OCI-LY3 (cell line): ENCODE measurements around the gene BAIAP2.

Source experiments
- H2AFZ ChIP-seq: fragments of 200-600, 300-600 bp; shearing (Covaris generic); 2 replicates; pipeline ENCODE4 v1.6.0; 2014; ENCODE audit warnings: antibody characterized with exemption, low read depth, low read length
- H3K27ac ChIP-seq: fragments of 200-600, 300-600 bp; sonication (generic); 2 replicates; pipeline ENCODE4 v1.5.1; 2014; ENCODE audit warnings: mild to moderate bottlenecking, low read length, moderate library complexity, mixed read lengths
- H3K27me3 ChIP-seq: fragments of 200-600, 300-600 bp; sonication (generic); 2 replicates; pipeline ENCODE4 v1.6.1; 2014; ENCODE audit warnings: low read depth, low read length, mixed read lengths
- H3K36me3 ChIP-seq: fragments of 200-600, 300-600 bp; sonication (generic); replicated peaks from 2 replicates; pipeline ENCODE3; 2014; ENCODE audit warnings: low read depth, low read length, mixed read lengths
- H3K4me1 ChIP-seq: fragments of 300-600, 200-600 bp; sonication (generic); 2 replicates; pipeline ENCODE4 v1.6.1; 2014; ENCODE audit warnings: low read length, mixed read lengths
- H3K4me2 ChIP-seq: fragments of 200-600, 300-600 bp; sonication (generic); 2 replicates; pipeline ENCODE4 v1.6.1; 2014; ENCODE audit warnings: low read length, mixed read lengths
- H3K4me3 ChIP-seq: fragments of 300-600, 200-600 bp; sonication (generic); 2 replicates; pipeline ENCODE4 v1.5.1; 2014; ENCODE audit warnings: antibody characterized with exemption, mild to moderate bottlenecking, low read length, moderate library complexity
- H3K79me2 ChIP-seq: fragments of 300-600, 200-600 bp; shearing (Covaris generic); 2 replicates; pipeline ENCODE4 v1.6.1; 2014; ENCODE audit warnings: mild to moderate bottlenecking, low read length, mixed read lengths
- H3K9ac ChIP-seq: fragments of 300-600, 200-600 bp; shearing (Covaris generic); 2 replicates; pipeline ENCODE4 v1.6.0; 2014; ENCODE audit warnings: mild to moderate bottlenecking, low read length, moderate library complexity
- H3K9me3 ChIP-seq: fragments of 200-600, 300-600 bp; shearing (Covaris generic); 2 replicates; pipeline ENCODE4 v1.6.1; 2014; ENCODE audit warnings: low read length, mixed read lengths; ENCODE audit not compliant: insufficient read depth
- H4K20me1 ChIP-seq: fragments of 200-600, 300-600 bp; sonication (generic); 2 replicates; pipeline ENCODE4 v1.6.1; 2016; ENCODE audit warnings: low read length, mixed read lengths; ENCODE audit not compliant: insufficient read depth
- EZH2phosphoT487 ChIP-seq: fragments of 200-600 bp; shearing (Covaris generic); IDR thresholded peaks from 2 replicates; pipeline ENCODE4 v1.6.1; 2018; ENCODE audit warnings: antibody characterized with exemption, mixed run types, low read depth
- TF ChIP-seq, protein P1 (sequence below): fragments of 200-600, 300-600 bp; sonication (generic); IDR thresholded peaks from 2 replicates; pipeline ENCODE4 v1.5.1; 2014; ENCODE audit warnings: antibody characterized with exemption, low read length, low read depth

Gene BAIAP2, protein sequence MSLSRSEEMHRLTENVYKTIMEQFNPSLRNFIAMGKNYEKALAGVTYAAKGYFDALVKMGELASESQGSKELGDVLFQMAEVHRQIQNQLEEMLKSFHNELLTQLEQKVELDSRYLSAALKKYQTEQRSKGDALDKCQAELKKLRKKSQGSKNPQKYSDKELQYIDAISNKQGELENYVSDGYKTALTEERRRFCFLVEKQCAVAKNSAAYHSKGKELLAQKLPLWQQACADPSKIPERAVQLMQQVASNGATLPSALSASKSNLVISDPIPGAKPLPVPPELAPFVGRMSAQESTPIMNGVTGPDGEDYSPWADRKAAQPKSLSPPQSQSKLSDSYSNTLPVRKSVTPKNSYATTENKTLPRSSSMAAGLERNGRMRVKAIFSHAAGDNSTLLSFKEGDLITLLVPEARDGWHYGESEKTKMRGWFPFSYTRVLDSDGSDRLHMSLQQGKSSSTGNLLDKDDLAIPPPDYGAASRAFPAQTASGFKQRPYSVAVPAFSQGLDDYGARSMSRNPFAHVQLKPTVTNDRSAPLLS

DNA sequence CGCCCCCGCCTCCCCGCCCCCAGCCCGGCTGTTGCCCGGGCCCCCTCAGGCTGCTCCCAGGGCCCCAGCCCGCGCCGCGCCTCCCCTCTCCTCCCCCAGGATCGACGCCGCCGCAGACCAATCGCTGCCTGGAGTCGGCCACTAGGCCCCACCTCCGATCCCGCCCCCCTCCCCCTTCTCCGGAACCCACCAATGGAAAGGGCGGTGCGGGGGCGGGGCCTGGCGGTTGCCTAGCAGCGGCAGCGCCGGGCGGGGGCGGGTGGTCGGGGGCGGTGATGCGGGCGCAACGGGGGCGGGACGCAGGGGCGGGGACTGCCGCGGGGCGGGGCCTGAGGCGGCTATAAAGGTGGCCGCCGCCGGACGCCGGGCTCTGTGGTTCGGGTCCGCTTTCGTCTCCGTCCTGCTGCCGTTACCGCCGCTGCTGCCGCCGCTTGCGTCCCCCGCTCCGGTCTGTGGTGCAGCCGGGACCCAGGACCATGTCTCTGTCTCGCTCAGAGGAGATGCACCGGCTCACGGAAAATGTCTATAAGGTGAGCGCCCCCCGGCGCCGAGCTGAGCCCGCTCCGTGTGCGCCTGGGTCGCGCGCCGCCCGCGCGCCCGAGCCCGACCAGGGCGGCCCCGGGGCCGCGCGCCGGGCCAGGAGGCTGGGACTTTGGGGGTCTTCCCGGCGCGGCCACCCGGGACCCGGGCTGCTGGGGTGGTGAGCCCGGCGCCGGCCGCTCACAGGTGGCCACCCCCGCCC, at the start of gene BAIAP2:
Gene BAIAP2 (plus strand): TSS at position 373 of the 742 bp plus-strand sequence. CDS start 104 bp downstream, at position 477.
- H3K79me2 ChIP-seq: no peaks in the 10 kb centered on the region
- H2AFZ ChIP-seq: no peak within 1 kb of the TSS
- H3K27me3 ChIP-seq: peaks cover 14% of the 10 kb centered on the region
- H3K27ac ChIP-seq: no peak within 1 kb of the TSS
- TF ChIP-seq, protein P1, sequence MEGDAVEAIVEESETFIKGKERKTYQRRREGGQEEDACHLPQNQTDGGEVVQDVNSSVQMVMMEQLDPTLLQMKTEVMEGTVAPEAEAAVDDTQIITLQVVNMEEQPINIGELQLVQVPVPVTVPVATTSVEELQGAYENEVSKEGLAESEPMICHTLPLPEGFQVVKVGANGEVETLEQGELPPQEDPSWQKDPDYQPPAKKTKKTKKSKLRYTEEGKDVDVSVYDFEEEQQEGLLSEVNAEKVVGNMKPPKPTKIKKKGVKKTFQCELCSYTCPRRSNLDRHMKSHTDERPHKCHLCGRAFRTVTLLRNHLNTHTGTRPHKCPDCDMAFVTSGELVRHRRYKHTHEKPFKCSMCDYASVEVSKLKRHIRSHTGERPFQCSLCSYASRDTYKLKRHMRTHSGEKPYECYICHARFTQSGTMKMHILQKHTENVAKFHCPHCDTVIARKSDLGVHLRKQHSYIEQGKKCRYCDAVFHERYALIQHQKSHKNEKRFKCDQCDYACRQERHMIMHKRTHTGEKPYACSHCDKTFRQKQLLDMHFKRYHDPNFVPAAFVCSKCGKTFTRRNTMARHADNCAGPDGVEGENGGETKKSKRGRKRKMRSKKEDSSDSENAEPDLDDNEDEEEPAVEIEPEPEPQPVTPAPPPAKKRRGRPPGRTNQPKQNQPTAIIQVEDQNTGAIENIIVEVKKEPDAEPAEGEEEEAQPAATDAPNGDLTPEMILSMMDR: no peak
- TF ChIP-seq EZH2phosphoT487: no peak
- H3K4me1 ChIP-seq: no peaks in the 10 kb centered on the region
- H3K9me3 ChIP-seq: no peaks in the 10 kb centered on the region
- no peaks in the 10 kb centered on the region for H3K36me3 ChIP-seq
- H3K9ac ChIP-seq: no peak within 1 kb of the TSS
- H3K4me3 ChIP-seq: no peak within 1 kb of the TSS
- no peaks in the 10 kb centered on the region for H4K20me1 ChIP-seq
- H3K4me2 ChIP-seq: no peak within 1 kb of the TSS

DNA sequence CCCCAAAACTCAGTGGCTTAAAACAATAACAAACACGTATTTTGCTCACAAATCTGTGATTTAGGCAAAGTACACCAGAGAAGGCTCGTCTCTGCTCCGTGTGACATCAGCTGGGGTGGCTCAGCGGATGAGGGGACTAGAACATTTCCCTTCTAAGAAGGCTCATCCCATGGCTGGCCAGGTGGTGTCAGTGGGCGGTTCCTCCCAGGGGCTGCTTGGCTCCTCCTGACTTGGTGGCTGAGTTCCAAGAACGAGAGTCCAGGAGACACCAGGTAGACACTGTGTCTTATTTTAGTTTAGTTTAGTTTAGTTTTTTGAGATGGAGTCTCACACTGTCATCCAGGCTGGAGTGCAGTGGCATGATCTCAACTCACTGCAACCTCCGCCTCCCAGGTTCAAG, 48.9 kb upstream of the BAIAP2 start:
- no peak for TF ChIP-seq EZH2phosphoT487
- Histone ChIP-seq H3K36me3 (no peaks in the 10 kb centered on the region), H4K20me1 (no peaks in the 10 kb centered on the region), H3K9ac (no peak overlapping the region), H3K9me3 (no peaks in the 10 kb centered on the region), H3K79me2 (no peaks in the 10 kb centered on the region), H3K27me3 (peaks cover 20% of the 10 kb centered on the region), H2AFZ (no peak overlapping the region), H3K4me1 (peaks cover 11% of the 10 kb centered on the region), H3K27ac (no peak overlapping the region), H3K4me3 (no peak overlapping the region), H3K4me2 (no peak overlapping the region)

DNA sequence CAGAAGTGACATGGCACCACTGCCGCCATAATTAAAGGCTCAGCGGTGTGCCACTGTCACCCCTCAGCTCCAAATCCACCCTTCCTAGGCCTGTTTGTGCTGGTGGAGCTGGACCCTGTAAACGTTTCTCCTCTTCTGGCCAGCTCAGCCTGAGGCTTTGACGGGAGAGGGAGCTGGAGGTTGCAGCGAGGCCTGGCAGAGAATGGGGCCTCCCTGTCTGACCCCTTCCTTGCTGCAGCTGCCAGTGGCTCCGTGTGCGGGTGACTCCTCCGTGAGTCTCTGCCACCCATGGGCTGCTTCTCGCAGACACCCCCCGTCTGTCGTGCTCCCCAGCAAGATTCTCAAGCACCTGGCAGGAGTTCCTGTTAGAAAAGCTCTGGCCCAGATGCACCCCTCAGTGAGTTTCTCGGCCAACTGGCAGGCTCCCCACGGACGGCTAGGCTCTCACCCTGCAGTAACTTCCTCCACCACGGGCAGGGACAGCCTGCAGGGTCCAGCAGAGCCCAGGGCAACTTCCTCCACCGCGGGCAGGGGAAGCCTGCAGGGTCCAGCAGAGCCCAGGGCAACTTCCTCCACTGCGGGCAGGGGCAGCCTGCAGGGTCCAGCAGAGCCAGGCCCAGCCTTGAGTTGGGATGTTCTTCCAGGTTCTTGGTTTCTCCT, 48.0 kb upstream of the BAIAP2 start:
- H3K4me1 ChIP-seq: peaks cover 11% of the 10 kb centered on the region
- no peak overlapping the region for H3K27ac ChIP-seq
- H3K4me2 ChIP-seq: no peak overlapping the region; the same call in 1 of the 2 replicates
- H2AFZ ChIP-seq: no peak overlapping the region
- no peak overlapping the region for H3K4me3 ChIP-seq
- H3K79me2 ChIP-seq: no peaks in the 10 kb centered on the region
- H3K9ac ChIP-seq: no peak overlapping the region
- TF ChIP-seq, protein P1: no peak
- TF ChIP-seq EZH2phosphoT487: no peak
- H3K27me3 ChIP-seq: peaks cover 20% of the 10 kb centered on the region
- H4K20me1 ChIP-seq: no peaks in the 10 kb centered on the region
- no peaks in the 10 kb centered on the region for H3K9me3 ChIP-seq
- H3K36me3 ChIP-seq: no peaks in the 10 kb centered on the region

DNA sequence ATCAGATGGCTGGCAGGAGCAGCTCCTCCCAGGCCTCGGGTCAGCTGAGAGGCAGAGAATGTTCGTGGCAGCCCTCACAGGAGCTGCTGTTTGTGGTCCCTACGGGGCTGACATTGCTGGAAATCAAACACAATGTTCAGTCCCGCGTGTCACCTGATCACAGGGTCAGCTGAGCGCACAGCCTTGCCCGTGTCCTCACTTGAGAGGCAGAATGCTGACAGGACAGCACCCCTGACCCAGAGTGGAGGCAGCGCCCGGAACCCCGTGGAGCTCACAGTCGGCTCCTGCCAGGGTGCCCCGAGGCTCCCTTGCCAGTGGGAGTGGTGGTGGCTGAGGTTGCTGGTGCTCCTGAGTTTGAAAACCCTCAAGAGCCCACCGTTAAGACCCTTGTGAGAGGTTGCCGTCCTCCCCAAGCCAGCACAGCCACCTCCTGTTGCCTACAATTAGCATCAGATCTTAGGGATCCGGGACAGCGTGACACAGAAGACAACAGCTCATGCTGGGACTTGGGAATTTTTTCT, 47.0 kb upstream of the BAIAP2 start:
- TF ChIP-seq, protein P1: no peak
- no peak for TF ChIP-seq EZH2phosphoT487
- Histone ChIP-seq H3K9ac (no peak overlapping the region), H2AFZ (no peak overlapping the region), H3K27me3 (peaks cover 20% of the 10 kb centered on the region), H3K27ac (no peak overlapping the region), H3K79me2 (peaks cover 8% of the 10 kb centered on the region), H3K4me3 (no peak overlapping the region), H4K20me1 (no peaks in the 10 kb centered on the region), H3K9me3 (no peaks in the 10 kb centered on the region), H3K4me1 (peaks cover 15% of the 10 kb centered on the region), H3K4me2 (no peak overlapping the region), H3K36me3 (no peaks in the 10 kb centered on the region)
